ENCODE data around the gene APMAP. TPM values are rescaled to one million over a fixed set of nuclear protein-coding genes. Genes with fewer than 3 reads are reported as not detected.
A peak's percentile ranks its signal among the peaks of the same experiment; 100 is the strongest.

The APMAP gene
- total RNA-seq, 3 donors from 2014 or later (not counting 1 experiment from before 2014, with no cell fraction given) = 205 to 212 (median 207) TPM

- no peak overlapping the region for H3K4me3 Mint-ChIP-seq
- TF ChIP-seq CTCF (IDR thresholded peaks at IDR 0.05) = no peak
- no peaks in the 10 kb centered on the region for H3K9me3 ChIP-seq (ENCODE audit: control insufficient read depth, insufficient read depth, low read length)
- peaks cover 55 to 66% of the 10 kb centered on the region in 2 donors for H3K4me1 Mint-ChIP-seq
- no peaks in the 10 kb centered on the region for H3K36me3 Mint-ChIP-seq
- DNase-seq (no peak), ATAC-seq (no peak)
- no peaks in the 10 kb centered on the region for H3K9me3 Mint-ChIP-seq
- no peaks in the 10 kb centered on the region for H3K27me3 Mint-ChIP-seq (ENCODE audit: low read depth in 2 of 2)
- intact Hi-C loops (cut with micrococcal nuclease) = no loop called here
- peak overlapping the region; percentile 53 to 96 for H3K27ac Mint-ChIP-seq
- peaks cover 77% of the 10 kb centered on the region for H3K4me1 ChIP-seq (ENCODE audit: control insufficient read depth, insufficient read depth, low read length)
- no peak overlapping the region for H3K4me3 ChIP-seq (ENCODE audit: low read length)
- H3K27me3 ChIP-seq (ENCODE audit: control insufficient read depth, insufficient read depth, low read length) = no peaks in the 10 kb centered on the region
- H3K36me3 ChIP-seq (ENCODE audit: control insufficient read depth, insufficient read depth, low read length) = peaks cover 7% of the 10 kb centered on the region
- 83% methylated on average over 9 of the region's 9 CpGs for WGBS (ENCODE audit: insufficient coverage)
- no peak overlapping the region for H3K27ac ChIP-seq (ENCODE audit: low read length)
These were observed 47.3 kb upstream of the APMAP start for GRCh38 chr20:25039697-25040437.

GRCh38 chr20:25038591-25039015 lies 46.1 kb upstream of the APMAP start:
- H3K4me1 ChIP-seq (ENCODE audit: control insufficient read depth, insufficient read depth, low read length) = peaks cover 73% of the 10 kb centered on the region
- H3K36me3 Mint-ChIP-seq = no peaks in the 10 kb centered on the region
- H3K27me3 Mint-ChIP-seq (ENCODE audit: low read depth in 2 of 2) = no peaks in the 10 kb centered on the region
- no peak for TF ChIP-seq CTCF (IDR thresholded peaks at IDR 0.05)
- no peaks in the 10 kb centered on the region for H3K9me3 ChIP-seq (ENCODE audit: control insufficient read depth, insufficient read depth, low read length)
- intact Hi-C loops (cut with micrococcal nuclease) = no loop called here
- H3K36me3 ChIP-seq (ENCODE audit: control insufficient read depth, insufficient read depth, low read length) = peaks cover 7% of the 10 kb centered on the region
- H3K4me3 Mint-ChIP-seq = no peak overlapping the region
- H3K9me3 Mint-ChIP-seq = no peaks in the 10 kb centered on the region
- DNase-seq (no peak), ATAC-seq (no peak)
- peaks cover 56 to 71% of the 10 kb centered on the region in 2 donors for H3K4me1 Mint-ChIP-seq
- H3K27ac Mint-ChIP-seq = peak overlapping the region; percentile 3 to 80
- no peaks in the 10 kb centered on the region for H3K27me3 ChIP-seq (ENCODE audit: control insufficient read depth, insufficient read depth, low read length)
- H3K27ac ChIP-seq (ENCODE audit: low read length) = no peak overlapping the region
- 95% methylated on average over 6 of the region's 6 CpGs for WGBS (ENCODE audit: insufficient coverage)
- H3K4me3 ChIP-seq (ENCODE audit: low read length) = no peak overlapping the region

- Histone ChIP-seq H3K36me3 (ENCODE audit: control insufficient read depth, insufficient read depth, low read length) (peaks cover 7% of the 10 kb centered on the region), H3K27ac (ENCODE audit: low read length) (peak overlapping the region; percentile 15), H3K4me1 (ENCODE audit: control insufficient read depth, insufficient read depth, low read length) (peaks cover 67% of the 10 kb centered on the region), H3K27me3 (ENCODE audit: control insufficient read depth, insufficient read depth, low read length) (no peaks in the 10 kb centered on the region), H3K4me3 (ENCODE audit: low read length) (no peak overlapping the region), H3K9me3 (ENCODE audit: control insufficient read depth, insufficient read depth, low read length) (no peaks in the 10 kb centered on the region)
- ATAC-seq (no peak), DNase-seq (no peak)
- TF ChIP-seq CTCF (IDR thresholded peaks at IDR 0.05) = no peak
- no peaks in the 10 kb centered on the region for H3K27me3 Mint-ChIP-seq (ENCODE audit: low read depth in 2 of 2)
- H3K4me1 Mint-ChIP-seq = peaks cover 57 to 69% of the 10 kb centered on the region in 2 donors
- peak overlapping the region; percentile 32 for H3K4me3 Mint-ChIP-seq
- H3K36me3 Mint-ChIP-seq = no peaks in the 10 kb centered on the region
- intact Hi-C loops (cut with micrococcal nuclease) = no loop called here
- H3K9me3 Mint-ChIP-seq = no peaks in the 10 kb centered on the region
- H3K27ac Mint-ChIP-seq = peak overlapping the region; percentile 3 to 80
- 74% methylated on average over 3 of the region's 3 CpGs for WGBS (ENCODE audit: insufficient coverage)
These were observed 45.5 kb upstream of the APMAP start for GRCh38 chr20:25038103-25038410.

All from natural killer cell (primary cell).